ENCODE data around the gene CCDC148. TPM values are rescaled to one million over a fixed set of nuclear protein-coding genes. Genes with fewer than 3 reads are reported as not detected.
"Not testable (repeated sequence)": the region's sequence is repeated elsewhere in the genome, so short reads cannot be mapped to it uniquely, and the experiment has no call there.

CCDC148 gene
- total RNA-seq, 4 donors from 2014 or later = 0.66 TPM; not detected in 3

- TF ChIP-seq CTCF (IDR thresholded peaks at IDR 0.05 in 4 of 5, conservative IDR thresholded peaks at IDR 0.05 in 1 of 5) = no peak
- TF ChIP-seq POLR2A (IDR thresholded peaks at IDR 0.05) = no peak
- H3K27ac ChIP-seq = no peak overlapping the region
- H3K27me3 ChIP-seq = no peaks in the 10 kb centered on the region
- intact Hi-C loops (cut with DNase I; ENCODE audit: low total_unique reads) (no loop called here), in situ Hi-C loops (cut with MboI; ENCODE audit: low sequenced_read_pairs in 4 of 4) (no loop called here)
- no peak for DNase-seq
- H3K4me3 ChIP-seq = no peak overlapping the region
- no peak for ATAC-seq
- no peaks in the 10 kb centered on the region for H3K36me3 ChIP-seq
- no peaks in the 10 kb centered on the region for H3K4me1 ChIP-seq
- H3K9me3 ChIP-seq = no peaks in the 10 kb centered on the region
Measured at GRCh38 chr2:158339513-158339912, 117.0 kb downstream of the CCDC148 start.

GRCh38 chr2:158337018-158337417 lies 119.5 kb downstream of the CCDC148 start:
- no peaks in the 10 kb centered on the region for H3K36me3 ChIP-seq
- TF ChIP-seq POLR2A (IDR thresholded peaks at IDR 0.05) (no peak), CTCF (IDR thresholded peaks at IDR 0.05 in 4 of 5, conservative IDR thresholded peaks at IDR 0.05 in 1 of 5) (no peak)
- no peak overlapping the region for H3K27ac ChIP-seq
- in situ Hi-C loops (cut with MboI; ENCODE audit: low sequenced_read_pairs in 4 of 4) = no loop called here
- no peak overlapping the region for H3K4me3 ChIP-seq
- H3K4me1 ChIP-seq = no peaks in the 10 kb centered on the region
- DNase-seq (no peak), ATAC-seq (no peak)
- no peaks in the 10 kb centered on the region for H3K27me3 ChIP-seq
- intact Hi-C loops (cut with DNase I; ENCODE audit: low total_unique reads) = no loop called here
- no peaks in the 10 kb centered on the region for H3K9me3 ChIP-seq

- ATAC-seq; H3K27me3 ChIP-seq; DNase-seq; in situ Hi-C loops (cut with MboI; ENCODE audit: low sequenced_read_pairs in 4 of 4); H3K9me3 ChIP-seq; H3K4me1 ChIP-seq; H3K4me3 ChIP-seq; intact Hi-C loops (cut with DNase I; ENCODE audit: low total_unique reads); H3K36me3 ChIP-seq; H3K27ac ChIP-seq: not testable (repeated sequence)
Measured at GRCh38 chr2:158331799-158332198, 124.8 kb downstream of the CCDC148 start.

GRCh38 chr2:158325782-158326340 lies 130.7 kb downstream of the CCDC148 start:
- Histone ChIP-seq H3K36me3 (no peaks in the 10 kb centered on the region), H3K4me3 (no peak overlapping the region), H3K27me3 (no peaks in the 10 kb centered on the region), H3K9me3 (no peaks in the 10 kb centered on the region), H3K4me1 (no peaks in the 10 kb centered on the region), H3K27ac (no peak overlapping the region)
- no peak for TF ChIP-seq CTCF (IDR thresholded peaks at IDR 0.05 in 4 of 5, conservative IDR thresholded peaks at IDR 0.05 in 1 of 5)
- no peak for TF ChIP-seq POLR2A (IDR thresholded peaks at IDR 0.05)
- ATAC-seq = no peak
- in situ Hi-C loops (cut with MboI; ENCODE audit: low sequenced_read_pairs in 4 of 4) (no loop called here), intact Hi-C loops (cut with DNase I; ENCODE audit: low total_unique reads) (no loop called here)
- no peak for DNase-seq

- Histone ChIP-seq H3K27ac (no peak overlapping the region), H3K9me3 (no peaks in the 10 kb centered on the region), H3K4me1 (no peaks in the 10 kb centered on the region), H3K4me3 (no peak overlapping the region), H3K27me3 (no peaks in the 10 kb centered on the region), H3K36me3 (no peaks in the 10 kb centered on the region)
- DNase-seq = no peak
- intact Hi-C loops (cut with DNase I; ENCODE audit: low total_unique reads) (no loop called here), in situ Hi-C loops (cut with MboI; ENCODE audit: low sequenced_read_pairs in 4 of 4) (no loop called here)
- ATAC-seq = no peak
- no peak for TF ChIP-seq POLR2A (IDR thresholded peaks at IDR 0.05)
- TF ChIP-seq CTCF (IDR thresholded peaks at IDR 0.05 in 4 of 5, conservative IDR thresholded peaks at IDR 0.05 in 1 of 5) = no peak
Measured at GRCh38 chr2:158325031-158325781, 131.3 kb downstream of the CCDC148 start.
